ENCODE measurements around the gene OBSCN.

The OBSCN gene

DNA sequence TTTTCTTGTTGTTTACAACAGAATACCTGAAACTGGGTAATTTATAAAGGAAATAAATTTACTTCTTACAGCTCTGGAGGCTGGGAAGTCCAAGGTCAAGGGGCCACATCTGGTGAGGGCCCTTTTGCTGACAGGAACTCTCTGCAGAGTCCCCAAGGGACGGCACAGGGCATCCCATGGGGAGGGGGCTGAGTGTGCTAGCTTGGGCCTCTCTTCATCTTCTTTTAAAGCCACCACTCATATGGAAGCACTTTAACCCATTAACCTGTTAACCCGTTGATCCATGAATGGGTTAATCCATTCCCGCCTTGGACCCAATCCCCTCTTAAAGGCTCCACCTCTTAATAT is 76.3 kb downstream of the OBSCN start:
- no peaks in the 10 kb centered on the region for H3K9me3 Mint-ChIP-seq (ENCODE audit: low read depth)
- peaks cover 3% of the 10 kb centered on the region for H3K36me3 Mint-ChIP-seq
- no peak overlapping the region for H3K27ac Mint-ChIP-seq
- peaks cover 8% of the 10 kb centered on the region for H3K4me1 Mint-ChIP-seq (ENCODE audit: low read depth)
- H3K27me3 Mint-ChIP-seq, result no peaks in the 10 kb centered on the region
- no peak overlapping the region for H3K4me3 Mint-ChIP-seq

- no peak overlapping the region for H3K4me3 Mint-ChIP-seq
- peaks cover 10% of the 10 kb centered on the region for H3K4me1 Mint-ChIP-seq (ENCODE audit: low read depth)
- no peaks in the 10 kb centered on the region for H3K27me3 Mint-ChIP-seq
- peaks cover 3% of the 10 kb centered on the region for H3K36me3 Mint-ChIP-seq
- no peak overlapping the region for H3K27ac Mint-ChIP-seq
- H3K9me3 Mint-ChIP-seq (ENCODE audit: low read depth), result no peaks in the 10 kb centered on the region
Observed at GRCh38 chr1:228284521-228284920, 76.7 kb downstream of the OBSCN start.

DNA sequence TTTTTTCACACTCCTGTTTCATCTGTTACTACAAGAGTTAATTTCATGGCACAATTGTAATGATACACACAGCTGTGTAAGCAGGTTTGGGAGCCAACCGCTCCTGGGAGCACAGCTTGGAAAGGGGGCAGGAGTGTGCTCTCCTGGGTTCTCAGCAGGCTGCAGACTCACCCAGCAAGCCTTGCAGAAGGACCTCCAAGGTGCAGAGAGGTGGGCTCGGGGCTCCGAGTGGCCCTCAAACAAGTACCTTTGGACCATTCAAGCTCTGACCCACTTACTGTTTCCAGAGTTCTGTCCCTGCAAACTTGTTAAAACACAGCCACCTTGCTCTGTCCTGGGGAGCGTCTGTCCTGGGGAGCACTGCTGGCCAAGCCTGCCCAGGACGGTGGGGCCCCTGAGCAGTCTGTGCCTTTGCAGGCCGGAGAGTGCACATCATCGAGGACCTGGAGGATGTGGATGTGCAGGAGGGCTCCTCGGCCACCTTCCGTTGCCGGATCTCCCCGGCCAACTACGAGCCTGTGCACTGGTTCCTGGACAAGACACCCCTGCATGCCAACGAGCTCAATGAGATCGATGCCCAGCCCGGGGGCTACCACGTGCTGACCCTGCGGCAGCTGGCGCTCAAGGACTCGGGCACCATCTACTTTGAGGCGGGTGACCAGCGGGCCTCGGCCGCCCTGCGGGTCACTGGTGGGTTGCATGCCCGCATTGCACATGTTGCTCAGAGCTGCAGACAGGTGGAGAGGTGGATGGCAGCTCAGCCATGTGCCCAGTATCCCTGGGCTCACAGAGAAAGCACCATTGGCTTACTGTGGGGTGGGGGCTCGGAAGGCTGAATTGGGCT is 78.0 kb downstream of the OBSCN start:
- Mint-ChIP-seq H3K4me3 (no peak overlapping the region), H3K27ac (no peak overlapping the region), H3K27me3 (no peaks in the 10 kb centered on the region), H3K4me1 (ENCODE audit: low read depth) (peaks cover 10% of the 10 kb centered on the region), H3K9me3 (ENCODE audit: low read depth) (no peaks in the 10 kb centered on the region), H3K36me3 (peaks cover 3% of the 10 kb centered on the region)

DNA sequence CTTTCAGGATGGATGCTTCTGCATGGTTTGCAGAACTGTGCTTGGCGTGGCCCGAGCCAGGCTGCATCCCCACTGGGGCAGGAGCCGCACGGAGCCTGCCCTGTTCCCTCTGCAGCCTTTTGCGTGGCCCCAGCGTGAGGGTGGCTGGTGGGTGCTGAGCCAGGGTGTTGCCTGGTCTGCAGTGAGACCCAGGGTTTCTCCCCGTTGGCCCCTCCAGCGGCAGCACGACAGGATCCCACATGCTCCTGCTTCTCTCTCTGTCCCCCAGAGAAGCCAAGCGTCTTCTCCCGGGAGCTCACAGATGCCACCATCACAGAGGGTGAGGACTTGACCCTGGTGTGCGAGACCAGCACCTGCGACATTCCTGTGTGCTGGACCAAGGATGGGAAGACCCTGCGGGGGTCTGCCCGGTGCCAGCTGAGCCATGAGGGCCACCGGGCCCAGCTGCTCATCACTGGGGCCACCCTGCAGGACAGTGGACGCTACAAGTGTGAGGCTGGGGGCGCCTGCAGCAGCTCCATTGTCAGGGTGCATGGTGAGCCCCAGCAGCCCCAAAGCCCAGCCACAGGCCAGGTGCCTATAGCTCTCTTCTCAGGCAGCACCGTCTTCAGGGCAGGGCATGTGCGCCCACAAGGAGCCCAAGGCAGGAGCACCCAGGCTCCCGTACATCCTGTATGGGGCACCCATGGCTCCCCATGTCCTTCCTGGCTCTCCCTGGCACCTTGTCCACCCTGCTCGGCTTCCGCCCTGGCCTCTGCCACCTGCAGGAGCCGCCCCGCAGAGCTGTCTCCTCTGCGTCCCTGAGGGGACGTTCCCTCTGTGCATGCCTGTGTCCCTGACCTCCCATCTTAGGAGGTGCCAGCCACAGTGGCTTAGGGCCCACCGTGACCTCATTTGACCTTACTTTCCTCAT is 78.9 kb downstream of the OBSCN start:
- Mint-ChIP-seq H3K27me3 (no peaks in the 10 kb centered on the region), H3K27ac (no peak overlapping the region), H3K4me3 (no peak overlapping the region), H3K36me3 (peaks cover 3% of the 10 kb centered on the region), H3K4me1 (ENCODE audit: low read depth) (peaks cover 10% of the 10 kb centered on the region), H3K9me3 (ENCODE audit: low read depth) (no peaks in the 10 kb centered on the region)

- Mint-ChIP-seq H3K4me1 (ENCODE audit: low read depth) (peaks cover 10% of the 10 kb centered on the region), H3K27me3 (no peaks in the 10 kb centered on the region), H3K36me3 (peaks cover 3% of the 10 kb centered on the region), H3K9me3 (ENCODE audit: low read depth) (no peaks in the 10 kb centered on the region), H3K4me3 (no peak overlapping the region), H3K27ac (no peak overlapping the region)
Observed at GRCh38 chr1:228287541-228288425, 79.9 kb downstream of the OBSCN start.

GRCh38 chr1:228288536-228289238 is 80.8 kb downstream of the OBSCN start:
- no peaks in the 10 kb centered on the region for H3K27me3 Mint-ChIP-seq
- peak overlapping the region; percentile 51 for H3K27ac Mint-ChIP-seq
- no peaks in the 10 kb centered on the region for H3K9me3 Mint-ChIP-seq (ENCODE audit: low read depth)
- peaks cover 10% of the 10 kb centered on the region for H3K4me1 Mint-ChIP-seq (ENCODE audit: low read depth)
- H3K36me3 Mint-ChIP-seq, result peaks cover 3% of the 10 kb centered on the region
- peak overlapping the region; percentile 3 for H3K4me3 Mint-ChIP-seq

DNA sequence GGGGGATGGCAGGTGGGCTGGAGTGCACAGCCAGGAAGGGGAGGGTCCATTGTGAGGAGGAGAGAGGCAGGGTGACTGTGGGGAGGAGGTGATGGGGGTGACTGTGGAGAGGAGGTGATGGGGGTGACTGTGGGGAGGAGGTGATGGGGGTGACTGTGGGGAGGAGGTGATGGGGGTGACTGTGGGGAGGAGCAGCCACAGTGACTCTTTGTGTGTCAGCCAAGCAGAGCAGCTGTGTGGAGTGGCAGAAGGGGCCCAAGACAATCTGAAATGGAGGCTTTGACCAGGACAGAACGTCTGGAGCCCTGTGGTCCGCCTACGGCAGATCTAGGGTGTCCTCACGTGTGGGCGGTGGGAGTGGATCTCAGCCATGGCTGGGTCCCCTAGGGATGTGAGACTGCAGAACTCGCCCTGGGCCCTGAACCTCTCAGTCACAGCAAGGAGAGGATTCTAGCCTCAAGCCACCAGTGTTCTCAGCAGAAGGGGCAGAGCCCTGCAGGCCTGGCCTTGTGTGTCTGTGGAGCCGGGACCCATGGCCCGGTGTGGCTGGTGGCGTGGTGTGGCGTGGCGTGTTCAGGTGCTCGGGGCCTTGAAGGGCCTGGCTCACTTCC is 81.5 kb downstream of the OBSCN start:
- peaks cover 3% of the 10 kb centered on the region for H3K36me3 Mint-ChIP-seq
- H3K4me3 Mint-ChIP-seq, result no peak overlapping the region
- H3K27ac Mint-ChIP-seq, result peak overlapping the region; percentile 51
- peaks cover 10% of the 10 kb centered on the region for H3K4me1 Mint-ChIP-seq (ENCODE audit: low read depth)
- no peaks in the 10 kb centered on the region for H3K27me3 Mint-ChIP-seq
- no peaks in the 10 kb centered on the region for H3K9me3 Mint-ChIP-seq (ENCODE audit: low read depth)

GRCh38 chr1:228289996-228290881 is 82.4 kb downstream of the OBSCN start:
- H3K9me3 Mint-ChIP-seq (ENCODE audit: low read depth), result no peaks in the 10 kb centered on the region
- H3K36me3 Mint-ChIP-seq, result peaks cover 3% of the 10 kb centered on the region
- H3K4me1 Mint-ChIP-seq (ENCODE audit: low read depth), result peaks cover 10% of the 10 kb centered on the region
- no peak overlapping the region for H3K4me3 Mint-ChIP-seq
- no peak overlapping the region for H3K27ac Mint-ChIP-seq
- H3K27me3 Mint-ChIP-seq, result no peaks in the 10 kb centered on the region

- Mint-ChIP-seq H3K27ac (no peak overlapping the region), H3K36me3 (no peaks in the 10 kb centered on the region), H3K27me3 (no peaks in the 10 kb centered on the region), H3K4me1 (ENCODE audit: low read depth) (peaks cover 10% of the 10 kb centered on the region), H3K9me3 (ENCODE audit: low read depth) (no peaks in the 10 kb centered on the region), H3K4me3 (no peak overlapping the region)
Observed at GRCh38 chr1:228291906-228292608, 84.2 kb downstream of the OBSCN start.

GRCh38 chr1:228292609-228292911 is 84.7 kb downstream of the OBSCN start:
- Mint-ChIP-seq H3K27me3 (no peaks in the 10 kb centered on the region), H3K9me3 (ENCODE audit: low read depth) (no peaks in the 10 kb centered on the region), H3K4me1 (ENCODE audit: low read depth) (peaks cover 10% of the 10 kb centered on the region), H3K36me3 (peaks cover 2% of the 10 kb centered on the region), H3K27ac (no peak overlapping the region), H3K4me3 (no peak overlapping the region)

DNA sequence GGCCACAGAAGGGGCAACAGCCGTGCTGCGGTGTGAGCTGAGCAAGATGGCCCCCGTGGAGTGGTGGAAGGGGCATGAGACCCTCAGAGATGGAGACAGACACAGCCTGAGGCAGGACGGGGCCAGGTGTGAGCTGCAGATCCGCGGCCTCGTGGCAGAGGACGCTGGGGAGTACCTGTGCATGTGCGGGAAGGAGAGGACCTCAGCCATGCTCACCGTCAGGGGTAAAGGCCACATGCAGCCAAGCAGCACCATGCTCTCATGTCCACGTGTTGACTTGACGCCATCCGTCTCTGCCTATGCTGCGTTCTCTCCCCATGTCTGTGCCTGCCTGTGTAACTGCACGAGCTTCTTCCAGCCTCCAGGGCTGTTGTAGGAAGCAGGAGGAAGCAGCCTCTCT is 85.5 kb downstream of the OBSCN start:
- Mint-ChIP-seq H3K36me3 (peaks cover 7% of the 10 kb centered on the region), H3K27ac (no peak overlapping the region), H3K9me3 (ENCODE audit: low read depth) (no peaks in the 10 kb centered on the region), H3K27me3 (no peaks in the 10 kb centered on the region), H3K4me3 (no peak overlapping the region), H3K4me1 (ENCODE audit: low read depth) (peaks cover 10% of the 10 kb centered on the region)

GRCh38 chr1:228293816-228294500 is 86.1 kb downstream of the OBSCN start:
- Mint-ChIP-seq H3K27me3 (no peaks in the 10 kb centered on the region), H3K9me3 (ENCODE audit: low read depth) (no peaks in the 10 kb centered on the region), H3K4me1 (ENCODE audit: low read depth) (peaks cover 4% of the 10 kb centered on the region), H3K36me3 (peaks cover 11% of the 10 kb centered on the region), H3K4me3 (no peak overlapping the region), H3K27ac (no peak overlapping the region)

Data from activated naive CD8-positive, alpha-beta T cell (primary cell).